Activated naive CD4-positive, alpha-beta T cell treated with anti-CD3 and anti-CD28 coated beads, Interleukin-2, amount 10 ng/mL, durations not matched to agents 7 days and 5 days (primary cell): ENCODE measurements around the gene IGBP1.
A peak's percentile ranks its signal among the peaks of the same experiment; 100 is the strongest.
"Not testable (repeated sequence)": the region's sequence is repeated elsewhere in the genome, so short reads cannot be mapped to it uniquely, and the experiment has no call there.

ENCODE experiments used
- CTCF ChIA-PET: fragments of 350-600 bp; sonication (Branson Sonifier 250); formaldehyde crosslinking; loops from one replicate; lab custom pipeline; 2021; ENCODE audit warnings: antibody characterized with exemption; lab: Charles Lee
- DNase-seq: peaks from one replicate; pipeline ENCODE4 v3.0.0-alpha.2; 2020
- H3K27ac Mint-ChIP-seq: one replicate; pipeline ENCODE4 v1.8.0; 2021; ENCODE audit warnings: mild to moderate bottlenecking, moderate library complexity, mixed read lengths
- H3K27me3 Mint-ChIP-seq: one replicate; pipeline ENCODE4 v1.8.0; 2021; ENCODE audit warnings: mild to moderate bottlenecking, mixed read lengths
- H3K36me3 Mint-ChIP-seq: one replicate; pipeline ENCODE4 v1.8.0; 2021; ENCODE audit warnings: mixed read lengths
- H3K4me1 Mint-ChIP-seq: one replicate; pipeline ENCODE4 v1.8.0; 2021; ENCODE audit warnings: mixed read lengths
- H3K4me3 Mint-ChIP-seq: one replicate; pipeline ENCODE4 v1.8.0; 2021; ENCODE audit warnings: mild to moderate bottlenecking, moderate library complexity, mixed read lengths
- H3K9me3 Mint-ChIP-seq: one replicate; pipeline ENCODE4 v1.8.0; 2021; ENCODE audit warnings: mixed read lengths

IGBP1 gene

DNA sequence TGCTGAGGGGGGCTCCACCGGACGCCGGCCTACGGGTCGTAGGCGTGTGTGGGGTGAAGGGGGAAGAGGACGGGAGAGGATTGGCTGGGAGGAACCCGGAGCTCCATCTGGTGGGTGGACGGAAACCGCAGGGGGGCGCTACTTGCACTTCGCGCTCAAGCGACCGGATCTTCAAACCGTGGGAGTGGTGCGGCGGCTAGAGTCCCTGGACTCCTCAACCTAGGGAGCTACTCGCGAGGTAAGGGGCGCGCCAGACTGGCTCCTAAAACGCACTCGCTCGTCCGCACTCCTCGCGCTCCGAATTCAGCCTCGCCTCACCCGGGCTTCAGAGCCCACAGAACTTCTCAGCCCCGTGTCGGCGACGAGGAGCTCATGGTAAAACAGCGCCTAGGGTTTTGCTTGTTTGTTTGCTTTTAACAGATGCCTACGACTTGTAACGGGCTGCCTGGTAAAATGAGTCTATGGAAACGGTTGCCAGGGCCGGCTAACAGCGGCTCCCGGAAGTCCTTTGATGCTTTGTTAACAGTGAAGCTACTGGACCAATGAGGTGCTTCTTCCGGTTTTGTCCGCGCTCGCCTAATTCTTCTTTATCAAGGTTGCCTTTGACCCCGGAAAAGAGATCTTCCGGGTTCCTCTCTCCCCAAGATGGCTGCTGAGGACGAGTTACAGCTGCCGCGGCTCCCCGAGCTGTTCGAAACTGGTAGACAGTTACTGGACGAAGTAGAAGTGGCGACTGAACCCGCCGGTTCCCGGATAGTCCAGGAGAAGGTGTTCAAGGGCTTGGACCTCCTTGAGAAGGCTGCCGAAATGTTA lies at the start of gene IGBP1:
IGBP1 (plus strand) TSS at position 145 of the 813 bp plus-strand sequence; CDS start at position 646, 501 bp downstream.
- Mint-ChIP-seq H3K27ac (peak within 1 kb of the TSS; percentile 93), H3K9me3 (no peaks in the 10 kb centered on the region), H3K4me3 (peak within 1 kb of the TSS; percentile 94), H3K4me1 (peaks cover 41% of the 10 kb centered on the region), H3K36me3 (peaks cover 13% of the 10 kb centered on the region), H3K27me3 (no peaks in the 10 kb centered on the region)
- peak; percentile 87 for DNase-seq
- CTCF ChIA-PET, result interaction anchor here (0.7 to 1.4 kb wide), 10 partner anchors 14 to 302 kb away, joined by 3 to 4 read pairs (median 3); no protein-coding TSS in a partner anchor

DNA sequence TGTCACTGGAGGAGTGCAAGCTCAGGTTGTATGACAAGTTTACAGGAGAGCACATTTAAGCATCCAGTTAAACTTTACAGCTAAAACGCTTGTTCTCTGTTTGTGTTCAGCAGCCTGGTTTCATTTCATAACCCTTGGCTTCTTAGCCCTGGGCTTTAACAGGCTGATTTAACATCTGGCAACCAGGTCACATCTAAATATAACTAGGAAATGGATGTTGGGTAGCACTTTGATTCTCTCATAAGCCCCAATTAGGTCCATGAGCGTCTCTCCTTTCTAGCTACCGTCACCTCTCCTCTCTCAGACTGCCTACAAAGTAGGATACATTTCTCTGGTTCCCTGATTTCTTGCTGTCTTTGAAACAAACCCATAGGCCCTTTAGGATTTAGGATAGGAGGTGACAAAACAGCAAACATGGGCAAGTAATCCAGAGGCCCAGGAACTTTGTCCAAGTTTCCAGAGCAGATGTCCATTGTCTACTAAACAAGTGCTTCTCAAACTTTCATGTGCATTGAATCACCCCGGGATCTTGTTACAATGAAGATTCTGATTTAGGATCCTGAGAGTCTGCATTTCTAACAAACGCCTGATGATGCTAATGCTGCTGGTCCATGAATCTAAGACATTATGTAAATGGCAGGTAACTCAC lies 48.5 kb upstream of the IGBP1 start:
- peaks cover 2% of the 10 kb centered on the region for H3K4me1 Mint-ChIP-seq

GRCh38 chrX:70087857-70088630 lies 45.2 kb upstream of the IGBP1 start:
- H3K27ac Mint-ChIP-seq, result no peak overlapping the region
- H3K27me3 Mint-ChIP-seq, result peaks cover 4% of the 10 kb centered on the region
- DNase-seq, result no peak
- peaks cover 4% of the 10 kb centered on the region for H3K4me1 Mint-ChIP-seq
- H3K4me3 Mint-ChIP-seq, result no peak overlapping the region
- no peaks in the 10 kb centered on the region for H3K36me3 Mint-ChIP-seq
- no peaks in the 10 kb centered on the region for H3K9me3 Mint-ChIP-seq
- CTCF ChIA-PET, result interaction anchor here (1.0 kb wide), 1 partner anchor 10 kb away, joined by 3 read pairs; no protein-coding TSS in a partner anchor

More for the DNA sequence above, 48.5 kb upstream of the IGBP1 start:
- Mint-ChIP-seq H3K27me3 (peaks cover 4% of the 10 kb centered on the region), H3K27ac (no peak overlapping the region), H3K4me3 (no peak overlapping the region), H3K36me3 (no peaks in the 10 kb centered on the region), H3K9me3 (no peaks in the 10 kb centered on the region)
- CTCF ChIA-PET, result no interaction called here
- no peak for DNase-seq

DNA sequence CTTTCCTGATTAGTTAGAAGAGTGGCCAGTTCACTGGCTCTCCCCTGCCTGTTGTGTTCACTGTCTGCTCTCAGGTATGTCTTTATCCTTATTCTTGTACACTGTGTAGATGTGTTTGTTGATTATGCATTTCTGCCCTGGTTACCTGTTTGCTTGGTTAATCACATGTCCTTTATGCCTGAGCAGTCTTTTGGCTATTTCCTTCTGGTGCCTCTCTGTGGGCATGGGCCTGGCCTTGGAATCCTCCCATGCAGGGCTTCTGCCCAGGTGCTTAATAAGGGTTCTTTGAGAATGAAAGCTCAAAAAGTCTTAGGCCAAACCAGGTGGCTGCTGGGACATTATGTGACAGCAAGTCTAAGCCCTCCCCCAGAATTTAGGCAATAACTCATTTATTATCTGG lies 44.5 kb upstream of the IGBP1 start:
- no peak overlapping the region for H3K27ac Mint-ChIP-seq
- no peaks in the 10 kb centered on the region for H3K9me3 Mint-ChIP-seq
- peaks cover 4% of the 10 kb centered on the region for H3K4me1 Mint-ChIP-seq
- DNase-seq, result no peak
- H3K27me3 Mint-ChIP-seq, result peaks cover 4% of the 10 kb centered on the region
- CTCF ChIA-PET, result interaction anchor here (1.0 kb wide), 1 partner anchor 9 kb away, joined by 3 read pairs; no protein-coding TSS in a partner anchor
- H3K4me3 Mint-ChIP-seq, result no peak overlapping the region
- H3K36me3 Mint-ChIP-seq, result no peaks in the 10 kb centered on the region

GRCh38 chrX:70089604-70090297 lies 43.5 kb upstream of the IGBP1 start:
- Mint-ChIP-seq H3K27me3 (peaks cover 4% of the 10 kb centered on the region), H3K4me3 (no peak overlapping the region), H3K9me3 (no peaks in the 10 kb centered on the region), H3K4me1 (peaks cover 4% of the 10 kb centered on the region), H3K27ac (no peak overlapping the region), H3K36me3 (no peaks in the 10 kb centered on the region)
- CTCF ChIA-PET, result interaction anchor here (1.0 kb wide), 1 partner anchor 8 kb away, joined by 3 read pairs; no protein-coding TSS in a partner anchor
- no peak for DNase-seq

DNA sequence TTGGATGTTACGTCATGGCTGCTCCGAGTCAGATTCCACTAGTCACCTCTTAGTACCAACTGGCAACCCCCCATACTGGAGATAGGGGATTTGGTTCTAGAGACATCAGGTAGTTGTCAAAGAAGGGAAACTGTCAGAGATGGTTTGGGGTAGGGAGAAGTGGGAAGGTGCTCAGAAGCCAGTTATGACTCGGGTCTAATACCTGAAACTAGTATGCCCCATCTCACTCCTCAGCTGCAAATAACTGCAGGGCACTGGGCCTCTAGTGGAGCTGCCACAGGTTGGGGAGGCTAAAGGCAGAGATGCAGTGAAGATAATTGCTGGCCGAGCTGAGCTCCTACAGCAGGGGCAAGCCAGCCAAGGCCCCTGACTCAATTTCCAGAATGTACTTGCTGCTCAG lies 41.0 kb upstream of the IGBP1 start:
- Mint-ChIP-seq H3K4me3 (no peak overlapping the region), H3K27me3 (peaks cover 7% of the 10 kb centered on the region), H3K4me1 (peaks cover 6% of the 10 kb centered on the region), H3K9me3 (no peaks in the 10 kb centered on the region), H3K36me3 (no peaks in the 10 kb centered on the region), H3K27ac (no peak overlapping the region)
- CTCF ChIA-PET, result interaction anchor here (1.7 kb wide), 1 partner anchor 61 kb away, joined by 4 read pairs; no protein-coding TSS in a partner anchor
- DNase-seq, result no peak

DNA sequence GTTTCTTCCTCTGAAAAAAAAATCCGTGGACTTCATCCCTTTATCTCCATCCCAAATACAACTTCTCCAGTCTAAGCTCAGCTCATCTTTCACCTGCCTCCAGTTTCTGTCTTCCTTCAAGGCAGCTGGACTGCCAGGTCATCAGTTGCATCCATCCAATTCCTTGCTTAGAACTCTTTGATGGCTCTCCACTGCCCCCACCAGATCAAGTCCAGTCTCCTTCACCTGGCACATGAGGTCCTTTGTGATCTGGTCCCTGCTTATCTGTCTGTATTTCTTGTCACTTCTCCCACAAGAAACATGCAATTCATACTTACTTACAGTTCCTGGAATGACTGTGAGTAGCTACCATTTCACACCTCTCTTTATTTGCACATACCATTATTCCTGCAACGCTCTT lies 37.2 kb upstream of the IGBP1 start:
- Mint-ChIP-seq H3K36me3 (no peaks in the 10 kb centered on the region), H3K9me3 (no peaks in the 10 kb centered on the region), H3K4me3 (no peak overlapping the region), H3K4me1 (peaks cover 2% of the 10 kb centered on the region), H3K27ac (no peak overlapping the region), H3K27me3 (peaks cover 12% of the 10 kb centered on the region)
- DNase-seq, result peak; percentile 28
- CTCF ChIA-PET, result interaction anchor here (0.8 to 1.8 kb wide), 10 partner anchors 10 to 1430 kb away, joined by 3 to 6 read pairs (median 3); no protein-coding TSS in a partner anchor

DNA sequence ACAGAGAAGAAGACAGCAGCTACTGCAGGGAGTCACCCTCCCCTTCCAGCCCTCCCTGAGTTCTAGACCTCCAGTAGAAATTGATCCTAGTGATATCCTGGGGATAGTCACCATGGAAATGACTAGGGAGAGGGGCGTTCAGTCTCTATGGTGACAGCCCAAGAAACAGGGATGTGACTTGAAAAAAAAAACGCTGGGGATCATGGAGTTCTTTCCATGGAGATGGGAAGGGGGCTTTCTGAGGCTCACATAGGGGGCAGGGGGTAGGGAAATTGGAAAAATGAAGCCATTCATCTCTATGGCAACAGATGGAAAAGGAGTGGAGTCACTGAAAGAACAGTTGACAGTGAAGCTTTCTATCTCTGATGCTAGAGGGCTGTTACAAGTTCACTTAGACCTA lies 28.0 kb upstream of the IGBP1 start:
- H3K4me3 Mint-ChIP-seq, result no peak overlapping the region
- no peaks in the 10 kb centered on the region for H3K4me1 Mint-ChIP-seq
- CTCF ChIA-PET, result no interaction called here
- H3K27me3 Mint-ChIP-seq, result no peaks in the 10 kb centered on the region
- no peak overlapping the region for H3K27ac Mint-ChIP-seq
- no peaks in the 10 kb centered on the region for H3K9me3 Mint-ChIP-seq
- H3K36me3 Mint-ChIP-seq, result no peaks in the 10 kb centered on the region
- DNase-seq, result no peak

DNA sequence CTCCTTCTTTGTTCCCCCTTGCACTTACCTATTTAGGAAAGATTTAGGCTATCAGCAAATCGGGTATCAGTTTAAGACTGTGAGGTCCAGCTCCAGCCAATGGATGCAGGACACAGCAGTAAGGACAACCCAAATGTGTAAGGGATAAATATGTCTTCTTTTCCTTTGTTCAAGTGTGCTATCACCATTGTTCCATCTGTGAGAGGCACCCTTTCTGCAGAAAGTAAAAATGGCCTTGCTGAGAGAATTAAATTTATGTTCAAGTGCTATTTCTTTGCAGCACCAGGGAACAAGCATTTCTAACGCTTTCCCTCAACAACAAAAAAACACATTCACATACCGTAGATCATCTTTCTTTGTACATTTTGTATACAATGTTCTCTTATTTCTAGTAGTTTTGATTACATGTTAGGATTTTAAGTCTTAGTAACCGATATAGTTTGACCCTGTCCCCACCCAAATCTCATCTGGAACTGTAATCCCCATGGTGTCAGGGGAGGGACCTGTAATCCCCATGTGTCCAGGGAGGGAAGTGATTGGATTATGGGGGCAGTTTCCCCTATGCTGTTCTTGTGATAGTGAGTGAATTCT lies 21.7 kb upstream of the IGBP1 start:
- H3K36me3 Mint-ChIP-seq, H3K4me3 Mint-ChIP-seq, H3K27ac Mint-ChIP-seq, H3K9me3 Mint-ChIP-seq, H3K4me1 Mint-ChIP-seq, H3K27me3 Mint-ChIP-seq, CTCF ChIA-PET, DNase-seq: not testable (repeated sequence)

- Mint-ChIP-seq H3K4me3 (no peak overlapping the region), H3K27ac (no peak overlapping the region), H3K9me3 (peaks cover 6% of the 10 kb centered on the region), H3K36me3 (no peaks in the 10 kb centered on the region), H3K27me3 (no peaks in the 10 kb centered on the region), H3K4me1 (no peaks in the 10 kb centered on the region)
- CTCF ChIA-PET, result no interaction called here
- no peak for DNase-seq
These were observed 15.5 kb upstream of the IGBP1 start for GRCh38 chrX:70117738-70118137.

GRCh38 chrX:70123014-70123413 lies 10.2 kb upstream of the IGBP1 start:
- H3K27me3 Mint-ChIP-seq, H3K36me3 Mint-ChIP-seq, H3K4me1 Mint-ChIP-seq, H3K4me3 Mint-ChIP-seq, H3K27ac Mint-ChIP-seq, H3K9me3 Mint-ChIP-seq, DNase-seq, CTCF ChIA-PET: not testable (repeated sequence)

DNA sequence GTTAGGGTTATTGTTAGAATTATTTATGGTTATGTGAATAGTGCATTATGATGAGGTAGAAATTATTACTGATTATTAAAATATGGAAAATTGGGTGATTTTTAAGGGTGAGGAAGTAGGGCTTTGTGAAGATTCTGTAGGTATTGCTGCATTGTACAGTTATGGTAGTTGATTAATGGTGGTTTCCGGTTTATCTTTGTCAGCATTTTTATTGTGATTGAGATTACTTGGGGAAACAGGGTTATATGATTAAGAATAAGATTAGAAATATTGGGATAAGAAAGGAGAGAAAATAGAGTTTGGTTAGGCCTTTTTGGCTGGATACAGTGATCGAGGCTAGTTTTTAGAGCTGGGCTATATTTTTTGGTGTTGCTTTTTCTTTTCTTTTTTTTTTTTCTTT lies 8.6 kb upstream of the IGBP1 start:
- Mint-ChIP-seq H3K27ac (no peak overlapping the region), H3K36me3 (no peaks in the 10 kb centered on the region), H3K9me3 (no peaks in the 10 kb centered on the region), H3K27me3 (no peaks in the 10 kb centered on the region), H3K4me3 (no peak overlapping the region), H3K4me1 (peaks cover 10% of the 10 kb centered on the region)
- DNase-seq, result no peak
- CTCF ChIA-PET, result no interaction called here

- Mint-ChIP-seq H3K4me1 (peaks cover 23% of the 10 kb centered on the region), H3K9me3 (no peaks in the 10 kb centered on the region), H3K4me3 (no peak overlapping the region), H3K36me3 (no peaks in the 10 kb centered on the region), H3K27me3 (no peaks in the 10 kb centered on the region), H3K27ac (no peak overlapping the region)
- no peak for DNase-seq
- CTCF ChIA-PET, result no interaction called here
These were observed 5.2 kb upstream of the IGBP1 start for GRCh38 chrX:70128071-70128470.
